SU-DHL-6 (cell line): ENCODE data around the gene SLC6A12.

Experiments
- H2AFZ ChIP-seq: fragments of 200-600 bp; sonication (generic); 2 replicates; pipeline ENCODE4 v1.6.1; 2014; ENCODE audit warnings: low read depth, mild to moderate bottlenecking, moderate library complexity, mixed read lengths, antibody characterized with exemption, low read length; ENCODE audit not compliant: severe bottlenecking
- H3F3A ChIP-seq: fragments of 200-600 bp; shearing (Covaris generic); 2 replicates; pipeline ENCODE4 v1.6.0; 2016; ENCODE audit warnings: antibody characterized with exemption, mild to moderate bottlenecking; ENCODE audit not compliant: insufficient read depth
- H3K27ac ChIP-seq: fragments of 200-600 bp; sonication (generic); 2 replicates; pipeline ENCODE4 v1.5.1; 2016; ENCODE audit warnings: low read depth, mild to moderate bottlenecking, low read length, moderate library complexity, mixed read lengths
- H3K27me3 ChIP-seq: fragments of 200-600 bp; sonication (generic), shearing (Covaris generic); 2 replicates; pipeline ENCODE4 v1.6.0; 2014; ENCODE audit warnings: mild to moderate bottlenecking, low read length
- H3K36me3 ChIP-seq: fragments of 200-600 bp; sonication (generic); 2 replicates; pipeline ENCODE4 v1.6.1; 2014; ENCODE audit warnings: mild to moderate bottlenecking, low read length, mixed read lengths
- H3K4me2 ChIP-seq: fragments of 300-600, 200-600 bp; shearing (Covaris generic), sonication (generic); 2 replicates; pipeline ENCODE4 v1.6.0; 2014; ENCODE audit warnings: low read length, low read depth, mild to moderate bottlenecking; ENCODE audit not compliant: poor library complexity, severe bottlenecking
- H3K4me3 ChIP-seq: fragments of 200-600 bp; sonication (generic); 2 replicates; pipeline ENCODE4 v1.5.1; 2014; ENCODE audit warnings: antibody characterized with exemption, low read length, mild to moderate bottlenecking, mixed read lengths; ENCODE audit not compliant: insufficient read depth, poor library complexity, severe bottlenecking
- H3K79me2 ChIP-seq: fragments of 200-600 bp; sonication (generic); 2 replicates; pipeline ENCODE4 v1.6.1; 2014; ENCODE audit warnings: mild to moderate bottlenecking, low read length, moderate library complexity; ENCODE audit not compliant: insufficient read depth
- H3K9ac ChIP-seq: fragments of 200-600 bp; sonication (generic); 2 replicates; pipeline ENCODE4 v1.7.0; 2014; ENCODE audit warnings: mild to moderate bottlenecking, low read length
- H3K9me2 ChIP-seq: fragments of 200-600 bp; sonication (generic); replicated peaks from 2 replicates; pipeline ENCODE4 v1.6.1; 2014; ENCODE audit warnings: low read length; ENCODE audit not compliant: insufficient read depth
- H3K9me3 ChIP-seq: fragments of 200-600 bp; sonication (generic); 2 replicates; pipeline ENCODE4 v1.6.1; 2014; ENCODE audit warnings: low read length, mixed read lengths; ENCODE audit not compliant: insufficient read depth
- H4K20me1 ChIP-seq: fragments of 200-600 bp; sonication (generic); 2 replicates; pipeline ENCODE4 v1.6.1; 2014; ENCODE audit warnings: low read depth, mild to moderate bottlenecking, antibody characterized with exemption, low read length, moderate library complexity, mixed read lengths
- CTCF ChIP-seq: fragments of 200-600 bp; sonication (generic); IDR thresholded peaks from one replicate; pipeline ENCODE4 v1.5.1; 2017; ENCODE audit warnings: antibody characterized with exemption, mild to moderate bottlenecking, low read length, moderate library complexity; ENCODE audit not compliant: insufficient read depth, poor library complexity, severe bottlenecking
- EZH2phosphoT487 ChIP-seq: fragments of 200-600 bp; sonication (generic), shearing (Covaris generic); conservative IDR thresholded peaks from 2 replicates; pipeline ENCODE4 v1.6.1; 2018; ENCODE audit warnings: mild to moderate bottlenecking, antibody characterized with exemption, low read length, moderate library complexity, mixed read lengths

The SLC6A12 gene

GRCh38 chr12:159156-159782 is 54.7 kb downstream of the SLC6A12 start:
- H4K20me1 ChIP-seq, result no peaks in the 10 kb centered on the region
- no peaks in the 10 kb centered on the region for H3F3A ChIP-seq
- no peak overlapping the region for H2AFZ ChIP-seq
- no peak overlapping the region for H3K4me2 ChIP-seq
- H3K4me3 ChIP-seq, result no peak overlapping the region
- H3K27ac ChIP-seq, result no peak overlapping the region
- H3K9me3 ChIP-seq, result no peaks in the 10 kb centered on the region
- H3K27me3 ChIP-seq, result no peaks in the 10 kb centered on the region
- no peaks in the 10 kb centered on the region for H3K36me3 ChIP-seq
- TF ChIP-seq CTCF (no peak), EZH2phosphoT487 (no peak)
- H3K9me2 ChIP-seq, result no peaks in the 10 kb centered on the region
- no peaks in the 10 kb centered on the region for H3K79me2 ChIP-seq
- H3K9ac ChIP-seq, result no peak overlapping the region

- Histone ChIP-seq H4K20me1 (no peaks in the 10 kb centered on the region), H3F3A (no peaks in the 10 kb centered on the region)
Observed at GRCh38 chr12:157644-158043, 56.3 kb downstream of the SLC6A12 start.

GRCh38 chr12:156945-157344 is 57.0 kb downstream of the SLC6A12 start:
- no peak overlapping the region for H3K27ac ChIP-seq
- no peaks in the 10 kb centered on the region for H3F3A ChIP-seq
- no peak overlapping the region for H3K4me2 ChIP-seq
- H3K9me3 ChIP-seq, result no peaks in the 10 kb centered on the region
- H3K27me3 ChIP-seq, result no peaks in the 10 kb centered on the region
- H3K79me2 ChIP-seq, result no peaks in the 10 kb centered on the region
- H3K36me3 ChIP-seq, result no peaks in the 10 kb centered on the region
- H3K9me2 ChIP-seq, result no peaks in the 10 kb centered on the region
- H4K20me1 ChIP-seq, result no peaks in the 10 kb centered on the region
- TF ChIP-seq EZH2phosphoT487, result no peak
- TF ChIP-seq CTCF, result no peak
- no peak overlapping the region for H3K9ac ChIP-seq
- H3K4me3 ChIP-seq, result no peak overlapping the region
- no peak overlapping the region for H2AFZ ChIP-seq

More at GRCh38 chr12:157644-158043, 56.3 kb downstream of the SLC6A12 start:
- Histone ChIP-seq H3K36me3 (no peaks in the 10 kb centered on the region), H3K79me2 (no peaks in the 10 kb centered on the region), H3K9ac (no peak overlapping the region), H3K9me3 (no peaks in the 10 kb centered on the region), H3K27ac (no peak overlapping the region), H3K4me3 (no peak overlapping the region), H3K9me2 (no peaks in the 10 kb centered on the region), H3K27me3 (no peaks in the 10 kb centered on the region), H2AFZ (no peak overlapping the region), H3K4me2 (no peak overlapping the region)
- no peak for TF ChIP-seq EZH2phosphoT487
- TF ChIP-seq CTCF, result no peak
